ENCODE results near the gene WSCD2.

Gene WSCD2

GRCh38 chr12:108282160-108282559 lies 153.1 kb downstream of the WSCD2 start:
- no peak for DNase-seq (ENCODE audit: low read depth)
- in situ Hi-C loops (cut with HindIII; ENCODE audit: low sequenced_read_pairs), result no loop called here
- TF ChIP-seq CTCF (IDR thresholded peaks at IDR 0.05; ENCODE audit: low read depth, low read length, missing control alignments), result no peak
- H3K4me3 ChIP-seq (ENCODE audit: low read depth, low read length), result no peak overlapping the region

GRCh38 chr12:108282676-108283075 lies 153.6 kb downstream of the WSCD2 start:
- in situ Hi-C loops (cut with HindIII; ENCODE audit: low sequenced_read_pairs), result no loop called here
- no peak overlapping the region for H3K4me3 ChIP-seq (ENCODE audit: low read depth, low read length)
- TF ChIP-seq CTCF (IDR thresholded peaks at IDR 0.05; ENCODE audit: low read depth, low read length, missing control alignments), result no peak
- DNase-seq (ENCODE audit: low read depth), result no peak

GRCh38 chr12:108284163-108284562 lies 155.1 kb downstream of the WSCD2 start:
- in situ Hi-C loops (cut with HindIII; ENCODE audit: low sequenced_read_pairs), result no loop called here
- DNase-seq (ENCODE audit: low read depth), result no peak
- no peak overlapping the region for H3K4me3 ChIP-seq (ENCODE audit: low read depth, low read length)
- no peak for TF ChIP-seq CTCF (IDR thresholded peaks at IDR 0.05; ENCODE audit: low read depth, low read length, missing control alignments)

GRCh38 chr12:108285016-108285415 lies 155.9 kb downstream of the WSCD2 start:
- no peak for TF ChIP-seq CTCF (IDR thresholded peaks at IDR 0.05; ENCODE audit: low read depth, low read length, missing control alignments)
- in situ Hi-C loops (cut with HindIII; ENCODE audit: low sequenced_read_pairs), result no loop called here
- DNase-seq (ENCODE audit: low read depth), result no peak
- no peak overlapping the region for H3K4me3 ChIP-seq (ENCODE audit: low read depth, low read length)

GRCh38 chr12:108287227-108287626 lies 158.1 kb downstream of the WSCD2 start:
- no peak overlapping the region for H3K4me3 ChIP-seq (ENCODE audit: low read depth, low read length)
- no peak for DNase-seq (ENCODE audit: low read depth)
- in situ Hi-C loops (cut with HindIII; ENCODE audit: low sequenced_read_pairs), result no loop called here
- no peak for TF ChIP-seq CTCF (IDR thresholded peaks at IDR 0.05; ENCODE audit: low read depth, low read length, missing control alignments)

- no peak overlapping the region for H3K4me3 ChIP-seq (ENCODE audit: low read depth, low read length)
- TF ChIP-seq CTCF (IDR thresholded peaks at IDR 0.05; ENCODE audit: low read depth, low read length, missing control alignments), result no peak
- DNase-seq (ENCODE audit: low read depth), result no peak
- in situ Hi-C loops (cut with HindIII; ENCODE audit: low sequenced_read_pairs), result no loop called here
Observed at GRCh38 chr12:108289350-108290161, 160.5 kb downstream of the WSCD2 start.
